WTC11 (cell line): Measurements from ENCODE around the gene ANKFN1.

Experiments used
- ELF4 ChIP-seq: sonication (generic); formaldehyde crosslinking; IDR thresholded peaks from 2 replicates; pipeline ENCODE4 v1.8.1; 2022; ENCODE audit warnings: low read depth, mild to moderate bottlenecking, moderate library complexity, missing genetic modification reagents
- RELA ChIP-seq: sonication (generic); formaldehyde crosslinking; IDR thresholded peaks from 2 replicates; pipeline ENCODE4 v1.8.1; 2022; ENCODE audit warnings: missing genetic modification reagents, mild to moderate bottlenecking, borderline replicate concordance
- RORB ChIP-seq: fragments of 250-450 bp; sonication (Bioruptor Pico); IDR thresholded peaks from 2 replicates; pipeline ENCODE4 v1.9.0; 2021; ENCODE audit warnings: mild to moderate bottlenecking
- SP1 ChIP-seq: sonication (generic); formaldehyde crosslinking; conservative IDR thresholded peaks from 2 replicates; pipeline ENCODE4 v1.8.1; 2022; ENCODE audit warnings: missing genetic modification reagents
- TF ChIP-seq, protein P1 (sequence below): fragments of 200-600 bp; IDR thresholded peaks from 2 replicates; pipeline ENCODE4 v1.8.0; 2022; ENCODE audit warnings: antibody characterized with exemption
- TF ChIP-seq, protein P2 (sequence below): sonication (generic); formaldehyde crosslinking; IDR thresholded peaks from 2 replicates; pipeline ENCODE4 v1.8.0; 2022; ENCODE audit warnings: mild to moderate bottlenecking, missing genetic modification reagents
- TF ChIP-seq, protein P3 (sequence below): fragments of 250-450 bp; sonication (Bioruptor Pico); IDR thresholded peaks from 2 replicates; pipeline ENCODE4 v1.9.0; 2021; ENCODE audit warnings: mild to moderate bottlenecking
- TF ChIP-seq, protein P4 (sequence below): sonication (generic); formaldehyde crosslinking; conservative IDR thresholded peaks from 2 replicates; pipeline ENCODE4 v1.8.1; 2022; ENCODE audit warnings: mild to moderate bottlenecking, missing genetic modification reagents

GRCh38 chr17:56545106-56545505 is 391.8 kb downstream of the ANKFN1 start:
- TF ChIP-seq, protein P1, sequence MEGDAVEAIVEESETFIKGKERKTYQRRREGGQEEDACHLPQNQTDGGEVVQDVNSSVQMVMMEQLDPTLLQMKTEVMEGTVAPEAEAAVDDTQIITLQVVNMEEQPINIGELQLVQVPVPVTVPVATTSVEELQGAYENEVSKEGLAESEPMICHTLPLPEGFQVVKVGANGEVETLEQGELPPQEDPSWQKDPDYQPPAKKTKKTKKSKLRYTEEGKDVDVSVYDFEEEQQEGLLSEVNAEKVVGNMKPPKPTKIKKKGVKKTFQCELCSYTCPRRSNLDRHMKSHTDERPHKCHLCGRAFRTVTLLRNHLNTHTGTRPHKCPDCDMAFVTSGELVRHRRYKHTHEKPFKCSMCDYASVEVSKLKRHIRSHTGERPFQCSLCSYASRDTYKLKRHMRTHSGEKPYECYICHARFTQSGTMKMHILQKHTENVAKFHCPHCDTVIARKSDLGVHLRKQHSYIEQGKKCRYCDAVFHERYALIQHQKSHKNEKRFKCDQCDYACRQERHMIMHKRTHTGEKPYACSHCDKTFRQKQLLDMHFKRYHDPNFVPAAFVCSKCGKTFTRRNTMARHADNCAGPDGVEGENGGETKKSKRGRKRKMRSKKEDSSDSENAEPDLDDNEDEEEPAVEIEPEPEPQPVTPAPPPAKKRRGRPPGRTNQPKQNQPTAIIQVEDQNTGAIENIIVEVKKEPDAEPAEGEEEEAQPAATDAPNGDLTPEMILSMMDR, result no peak
- TF ChIP-seq, protein P2, sequence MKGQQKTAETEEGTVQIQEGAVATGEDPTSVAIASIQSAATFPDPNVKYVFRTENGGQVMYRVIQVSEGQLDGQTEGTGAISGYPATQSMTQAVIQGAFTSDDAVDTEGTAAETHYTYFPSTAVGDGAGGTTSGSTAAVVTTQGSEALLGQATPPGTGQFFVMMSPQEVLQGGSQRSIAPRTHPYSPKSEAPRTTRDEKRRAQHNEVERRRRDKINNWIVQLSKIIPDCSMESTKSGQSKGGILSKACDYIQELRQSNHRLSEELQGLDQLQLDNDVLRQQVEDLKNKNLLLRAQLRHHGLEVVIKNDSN (CRISPR knock-in tag), result no peak
- TF ChIP-seq, protein P3, sequence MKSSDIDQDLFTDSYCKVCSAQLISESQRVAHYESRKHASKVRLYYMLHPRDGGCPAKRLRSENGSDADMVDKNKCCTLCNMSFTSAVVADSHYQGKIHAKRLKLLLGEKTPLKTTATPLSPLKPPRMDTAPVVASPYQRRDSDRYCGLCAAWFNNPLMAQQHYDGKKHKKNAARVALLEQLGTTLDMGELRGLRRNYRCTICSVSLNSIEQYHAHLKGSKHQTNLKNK (CRISPR knock-in tag), result no peak
- TF ChIP-seq SP1 (no peak), RELA (CRISPR knock-in tag) (no peak), RORB (CRISPR knock-in tag) (no peak), ELF4 (CRISPR knock-in tag) (no peak)
- TF ChIP-seq, protein P4, sequence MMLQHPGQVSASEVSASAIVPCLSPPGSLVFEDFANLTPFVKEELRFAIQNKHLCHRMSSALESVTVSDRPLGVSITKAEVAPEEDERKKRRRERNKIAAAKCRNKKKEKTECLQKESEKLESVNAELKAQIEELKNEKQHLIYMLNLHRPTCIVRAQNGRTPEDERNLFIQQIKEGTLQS (CRISPR knock-in tag), result no peak
